VCaP (cell line): ENCODE measurements around the gene ITPR3.

Experiments used
- H3K27ac ChIP-seq: fragments of 450-650 bp; 2 replicates; pipeline ENCODE4 v1.5.1; 2017
- TF ChIP-seq, protein P1 (sequence below): fragments of 450-650 bp; conservative IDR thresholded peaks from 2 replicates; pipeline ENCODE4 v1.5.1; 2017; ENCODE audit warnings: mild to moderate bottlenecking, moderate library complexity

ITPR3 gene

DNA sequence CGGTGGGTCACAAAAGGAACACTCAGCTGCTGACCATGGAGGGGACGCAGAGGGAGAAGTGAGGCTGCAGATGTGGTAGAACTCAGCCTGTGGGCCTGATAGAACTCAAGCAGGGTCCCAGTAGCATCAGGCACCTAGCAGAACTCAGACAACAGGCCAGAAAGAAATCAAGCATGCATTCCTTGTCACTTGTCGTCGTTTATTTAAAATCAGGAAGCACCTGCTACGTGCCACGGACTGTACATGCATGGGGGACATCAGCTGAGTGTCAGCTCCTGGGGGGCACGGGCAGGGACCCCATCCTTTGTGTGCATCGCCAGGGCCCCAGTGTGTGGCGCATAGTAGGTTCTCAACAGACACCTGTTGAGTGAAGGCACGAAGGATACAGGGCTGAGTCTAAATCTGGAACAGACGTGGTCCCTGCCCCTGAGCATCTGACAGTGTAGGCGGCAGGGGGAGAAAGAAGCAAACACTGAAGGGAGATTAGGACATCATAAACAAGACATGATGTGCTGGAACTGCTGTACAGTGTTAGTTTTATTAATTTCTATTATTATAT is 57.9 kb downstream of the ITPR3 start:
- TF ChIP-seq, protein P1, sequence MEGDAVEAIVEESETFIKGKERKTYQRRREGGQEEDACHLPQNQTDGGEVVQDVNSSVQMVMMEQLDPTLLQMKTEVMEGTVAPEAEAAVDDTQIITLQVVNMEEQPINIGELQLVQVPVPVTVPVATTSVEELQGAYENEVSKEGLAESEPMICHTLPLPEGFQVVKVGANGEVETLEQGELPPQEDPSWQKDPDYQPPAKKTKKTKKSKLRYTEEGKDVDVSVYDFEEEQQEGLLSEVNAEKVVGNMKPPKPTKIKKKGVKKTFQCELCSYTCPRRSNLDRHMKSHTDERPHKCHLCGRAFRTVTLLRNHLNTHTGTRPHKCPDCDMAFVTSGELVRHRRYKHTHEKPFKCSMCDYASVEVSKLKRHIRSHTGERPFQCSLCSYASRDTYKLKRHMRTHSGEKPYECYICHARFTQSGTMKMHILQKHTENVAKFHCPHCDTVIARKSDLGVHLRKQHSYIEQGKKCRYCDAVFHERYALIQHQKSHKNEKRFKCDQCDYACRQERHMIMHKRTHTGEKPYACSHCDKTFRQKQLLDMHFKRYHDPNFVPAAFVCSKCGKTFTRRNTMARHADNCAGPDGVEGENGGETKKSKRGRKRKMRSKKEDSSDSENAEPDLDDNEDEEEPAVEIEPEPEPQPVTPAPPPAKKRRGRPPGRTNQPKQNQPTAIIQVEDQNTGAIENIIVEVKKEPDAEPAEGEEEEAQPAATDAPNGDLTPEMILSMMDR = no peak
- H3K27ac ChIP-seq = no peak overlapping the region

DNA sequence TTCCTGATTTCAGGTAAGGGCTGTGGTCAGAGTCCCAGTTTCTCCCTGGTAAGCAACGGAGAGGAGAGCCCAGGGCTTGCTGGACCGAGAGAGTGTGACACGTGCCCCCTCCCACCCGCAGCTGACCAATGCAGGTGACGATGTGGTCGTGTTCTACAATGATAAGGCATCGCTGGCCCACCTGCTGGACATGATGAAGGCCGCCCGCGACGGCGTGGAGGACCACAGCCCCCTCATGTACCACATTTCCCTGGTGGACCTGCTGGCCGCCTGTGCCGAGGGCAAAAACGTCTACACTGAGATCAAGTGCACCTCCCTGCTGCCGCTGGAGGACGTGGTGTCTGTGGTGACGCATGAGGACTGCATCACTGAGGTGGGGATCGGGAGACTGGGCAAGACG is 58.6 kb downstream of the ITPR3 start:
- H3K27ac ChIP-seq = no peak overlapping the region
- TF ChIP-seq, protein P1 = no peak

DNA sequence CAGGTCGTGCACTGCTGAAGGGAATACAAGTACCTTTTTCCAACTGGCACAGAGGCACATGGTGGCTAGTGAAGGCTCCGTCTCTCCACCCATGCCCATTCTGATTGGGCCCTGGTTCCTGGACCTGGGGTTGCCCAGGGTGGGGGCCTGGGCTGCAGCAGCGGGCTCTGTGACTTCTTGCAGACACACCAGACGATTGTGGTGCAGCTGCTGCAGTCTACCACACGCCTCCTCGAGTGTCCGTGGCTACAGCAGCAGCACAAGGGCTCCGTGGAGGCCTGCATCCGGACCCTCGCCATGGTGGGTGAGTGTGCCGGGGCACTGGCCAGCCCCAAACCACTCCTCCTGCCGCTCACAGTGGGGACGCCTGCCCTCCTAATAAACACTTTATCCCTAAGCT is 61.2 kb downstream of the ITPR3 start:
- no peak overlapping the region for H3K27ac ChIP-seq
- TF ChIP-seq, protein P1 = no peak

DNA sequence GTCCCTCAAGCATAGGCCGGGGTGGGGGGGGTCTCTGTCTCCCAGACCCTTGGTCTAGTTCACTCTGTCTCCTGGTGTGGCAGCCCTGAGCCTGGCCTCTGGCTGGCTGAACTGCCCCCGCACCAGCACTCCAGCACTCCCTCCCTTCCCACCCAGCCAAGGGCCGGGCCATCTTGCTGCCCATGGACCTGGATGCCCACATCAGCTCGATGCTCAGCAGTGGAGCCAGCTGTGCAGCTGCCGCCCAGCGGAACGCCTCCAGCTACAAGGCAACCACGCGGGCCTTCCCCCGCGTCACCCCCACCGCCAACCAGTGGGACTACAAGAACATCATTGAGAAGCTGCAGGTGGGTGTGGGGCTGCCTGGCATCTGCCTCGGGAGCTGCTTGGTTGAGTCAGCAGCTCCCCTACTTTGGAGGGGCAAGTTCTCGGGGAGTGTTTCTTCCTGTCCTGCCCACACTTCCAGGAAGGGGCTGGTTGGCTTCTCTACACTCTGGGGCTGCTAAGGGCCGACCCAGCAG is 62.0 kb downstream of the ITPR3 start:
- TF ChIP-seq, protein P1 = no peak
- no peak overlapping the region for H3K27ac ChIP-seq

DNA sequence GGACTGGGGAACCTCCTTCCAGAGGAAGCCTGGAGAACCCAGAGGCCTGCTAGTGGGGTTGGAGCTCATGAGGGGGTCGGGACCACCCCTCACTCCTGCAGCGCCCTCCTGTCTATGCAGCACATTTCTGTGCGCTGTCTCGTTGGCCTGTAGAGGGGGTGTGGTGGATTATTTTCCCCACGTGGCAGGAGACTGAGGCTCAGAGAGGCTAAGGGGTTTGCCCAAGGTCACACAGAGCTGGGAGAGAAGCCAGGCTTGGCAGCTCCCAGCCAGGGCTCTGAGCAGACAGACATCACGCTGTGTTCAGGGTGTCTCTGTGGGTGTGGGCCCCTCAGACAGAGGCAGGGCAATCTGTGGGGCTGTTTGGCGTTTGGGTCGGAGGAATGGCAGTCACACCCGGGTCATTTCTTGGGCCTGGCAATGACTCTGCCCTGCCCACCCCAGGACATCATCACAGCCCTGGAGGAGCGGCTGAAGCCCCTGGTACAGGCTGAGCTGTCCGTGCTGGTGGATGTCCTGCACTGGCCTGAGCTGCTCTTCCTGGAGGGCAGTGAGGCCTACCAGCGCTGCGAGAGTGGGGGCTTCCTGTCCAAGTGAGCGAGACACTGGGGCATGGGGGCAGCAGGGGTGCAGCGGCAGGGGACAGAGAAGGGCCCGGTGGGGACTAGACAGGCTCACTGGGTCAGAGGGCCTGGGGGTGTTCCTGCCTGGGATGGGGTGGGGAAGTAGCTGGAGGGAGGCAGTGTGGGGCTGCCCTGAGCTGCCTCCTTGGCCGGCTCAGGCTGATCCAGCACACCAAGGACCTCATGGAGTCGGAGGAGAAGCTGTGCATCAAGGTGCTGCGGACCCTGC is 62.7 kb downstream of the ITPR3 start:
- TF ChIP-seq, protein P1 = no peak
- no peak overlapping the region for H3K27ac ChIP-seq

DNA sequence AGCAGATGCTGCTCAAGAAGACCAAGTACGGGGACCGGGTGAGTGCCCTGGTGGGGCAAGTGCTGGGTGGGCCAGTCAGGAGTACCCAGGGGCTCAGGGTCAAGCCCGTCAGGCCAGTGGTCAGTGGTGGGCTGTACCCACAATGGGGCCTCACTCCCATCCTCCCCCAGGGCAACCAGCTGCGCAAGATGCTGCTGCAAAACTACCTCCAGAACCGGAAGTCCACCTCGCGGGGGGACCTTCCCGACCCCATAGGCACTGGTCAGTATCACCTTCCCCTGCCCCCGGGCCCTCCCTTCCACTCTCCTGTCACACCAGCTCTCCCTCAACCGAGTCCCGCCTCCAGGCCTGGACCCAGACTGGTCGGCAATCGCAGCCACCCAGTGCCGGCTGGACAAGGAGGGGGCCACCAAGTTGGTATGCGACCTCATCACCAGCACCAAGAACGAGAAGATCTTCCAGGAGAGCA is 63.3 kb downstream of the ITPR3 start:
- TF ChIP-seq, protein P1 = no peak
- H3K27ac ChIP-seq = no peak overlapping the region

DNA sequence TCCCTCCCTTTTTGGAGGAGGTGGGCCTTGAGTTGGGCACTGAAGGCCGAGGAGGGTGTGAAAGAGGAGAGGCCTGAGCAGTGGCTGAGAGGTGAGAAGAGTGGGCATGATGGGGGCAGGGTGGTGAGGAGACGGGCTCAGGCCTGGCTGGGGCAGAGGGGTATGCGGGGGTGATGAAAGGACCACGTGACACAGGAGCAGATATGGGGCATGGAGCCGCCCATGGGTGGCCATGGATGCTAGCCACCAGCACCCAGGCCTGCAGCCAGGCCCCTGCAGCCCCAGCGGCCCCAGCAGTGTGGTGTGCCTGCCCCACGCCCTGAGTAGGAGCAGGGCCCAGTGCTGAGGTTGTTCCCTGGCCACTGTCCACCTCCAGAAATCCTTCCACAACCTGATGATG is 63.9 kb downstream of the ITPR3 start:
- TF ChIP-seq, protein P1 = no peak
- H3K27ac ChIP-seq = no peak overlapping the region
